Transverse colon (tissue), 4 donors: Measurements from ENCODE around the gene SLC4A4. TPM values are rescaled to one million over a fixed set of nuclear protein-coding genes. Genes with fewer than 3 reads are reported as not detected.

Experiments used
- DNase-seq: peaks from one replicate; pipeline ENCODE4 v3.0.0-alpha.2; 2019
- H3K27ac ChIP-seq, 4 donors: fragments of 200-600 bp; sonication (generic); 2 replicates each; pipeline ENCODE4 v1.5.1; 2016 to 2018; ENCODE audit warnings: inconsistent platforms in 4 of 4
- H3K27me3 ChIP-seq: fragments of 200-600 bp; sonication (generic); 2 replicates; pipeline ENCODE4 v1.5.1; 2017; ENCODE audit warnings: inconsistent platforms
- H3K36me3 ChIP-seq, 4 donors: fragments of 200-600 bp; sonication (generic); 2 replicates each; pipeline ENCODE4 v1.5.1; 2017 to 2019; ENCODE audit warnings: inconsistent platforms in 4 of 4
- H3K4me1 ChIP-seq, 4 donors: fragments of 200-600 bp; sonication (generic); 2 replicates each; pipeline ENCODE4 v1.5.1; 2017 to 2020; ENCODE audit warnings: inconsistent platforms in 4 of 4
- H3K4me3 ChIP-seq, 4 donors: fragments of 200-600 bp; sonication (generic); 1 replicate in 1 of 4; 2 replicates in 3 of 4; pipeline versions ENCODE4 v1.5.1 to v1.6.1; 2017 to 2019; ENCODE audit warnings: inconsistent platforms in 4 of 4
- H3K9me3 ChIP-seq, 2 donors: fragments of 200-600 bp; sonication (generic); 2 replicates each; pipeline ENCODE4 v1.5.1; 2017 to 2019; ENCODE audit warnings: inconsistent platforms in 2 of 2
- CTCF ChIP-seq, 5 experiments: fragments of 200-600 bp in 3 of 5; fragments of 450-650 bp in 2 of 5; sonication (generic) in 3 of 5; IDR thresholded peaks; 1 replicate in 2 of 5; 2 replicates in 3 of 5; pipeline ENCODE4 v1.5.1; 2016 to 2017; ENCODE audit warnings: antibody characterized with exemption in 5 of 5, inconsistent platforms in 3 of 5, mild to moderate bottlenecking in 2 of 5, moderate library complexity in 1 of 5
- EP300 ChIP-seq: sonication (generic); formaldehyde crosslinking; IDR thresholded peaks from one replicate; pipeline ENCODE4 v1.6.1; 2017; ENCODE audit warnings: antibody characterized with exemption, low read depth
- POLR2A ChIP-seq: fragments of 450-650 bp; IDR thresholded peaks from one replicate; pipeline ENCODE4 v1.6.1; 2016; ENCODE audit warnings: antibody characterized with exemption, mild to moderate bottlenecking, moderate library complexity
- POLR2AphosphoS5 ChIP-seq, 3 donors: sonication (generic); formaldehyde crosslinking; IDR thresholded peaks; one replicate each; pipeline ENCODE4 v1.6.1; 2016; ENCODE audit warnings: antibody characterized with exemption in 3 of 3
- WGBS, 2 donors: methylation state at CpG; one replicate each; pipeline ENCODE4 v1.1.5; 2018; ENCODE audit warnings: low coverage in 1 of 2; 5-methylcytosine and 5-hydroxymethylcytosine counted together
- in situ Hi-C, 4 donors: fragments of 200-750 bp; cut with MboI; loops; one replicate each; pipeline versions ENCODE4 v1.15.0 to v1.15.1; 2017; ENCODE audit warnings: low sequenced_read_pairs in 3 of 4, low pct_ligation_motif_present in 1 of 4, low pct_unique_long_range_greater_than_20kb in 1 of 4
- intact Hi-C: fragments of 100-400 bp; cut with DNase I; formaldehyde crosslinking; loops from one replicate; pipeline ENCODE4 v1.15.1; 2023; ENCODE audit warnings: low total_unique reads
- total RNA-seq, 4 donors: library from RNA; depleted of rRNA; stranded (reverse); fragments of >200 nt; gene quantifications; one replicate each; pipeline ENCODE4 v1.1.0, GENCODE V29; 2016

SLC4A4 gene
- total RNA-seq, 4 donors from 2014 or later: 91.7 to 182 (median 134) TPM

GRCh38 chr4:71366766-71367165, 27.9 kb downstream of the SLC4A4 start:
- no peaks in the 10 kb centered on the region for H3K27me3 ChIP-seq
- no peaks in the 10 kb centered on the region for H3K9me3 ChIP-seq
- no peaks in the 10 kb centered on the region for H3K36me3 ChIP-seq
- DNase-seq: no peak
- H3K4me1 ChIP-seq: no peaks in the 10 kb centered on the region
- no peak for TF ChIP-seq POLR2AphosphoS5 (IDR thresholded peaks at IDR 0.05)
- no peak for TF ChIP-seq POLR2A
- no peak for TF ChIP-seq EP300
- TF ChIP-seq CTCF (IDR thresholded peaks at IDR 0.05): no peak
- no peak overlapping the region for H3K27ac ChIP-seq
- 87 to 92% methylated on average over 3 of the region's 3 CpGs for WGBS, 2 donors
- H3K4me3 ChIP-seq: no peak overlapping the region
- intact Hi-C loops (no loop called here), in situ Hi-C loops (no loop called here)

DNA sequence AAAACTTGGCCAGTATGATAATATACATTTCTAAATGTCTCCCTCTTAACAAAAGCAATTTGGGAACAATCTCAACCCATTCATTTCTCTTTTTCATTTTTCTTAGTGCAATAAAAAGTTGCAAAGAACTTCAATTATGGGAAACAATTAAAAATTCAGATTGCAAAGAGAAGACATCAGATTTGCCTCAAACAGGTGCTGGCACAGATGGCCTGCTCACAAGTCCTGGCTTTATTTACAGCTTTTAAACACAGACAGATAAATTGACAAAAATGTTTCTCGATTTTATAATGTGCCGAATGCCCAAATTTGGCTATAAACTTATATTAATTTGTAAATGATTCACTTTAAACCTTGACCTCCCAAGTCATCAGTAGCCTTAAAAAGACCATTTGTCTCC, 28.7 kb downstream of the SLC4A4 start:
- DNase-seq: no peak
- intact Hi-C loops (no loop called here), in situ Hi-C loops (no loop called here)
- H3K27ac ChIP-seq: no peak overlapping the region
- H3K4me3 ChIP-seq: no peak overlapping the region
- no peaks in the 10 kb centered on the region for H3K36me3 ChIP-seq
- TF ChIP-seq POLR2A: no peak
- no peak for TF ChIP-seq EP300
- no peak for TF ChIP-seq POLR2AphosphoS5 (IDR thresholded peaks at IDR 0.05)
- no peak for TF ChIP-seq CTCF (IDR thresholded peaks at IDR 0.05)
- H3K9me3 ChIP-seq: no peaks in the 10 kb centered on the region
- H3K4me1 ChIP-seq: no peaks in the 10 kb centered on the region
- 85 to 92% methylated on average over 2 of the region's 2 CpGs for WGBS, 2 donors
- no peaks in the 10 kb centered on the region for H3K27me3 ChIP-seq

DNA sequence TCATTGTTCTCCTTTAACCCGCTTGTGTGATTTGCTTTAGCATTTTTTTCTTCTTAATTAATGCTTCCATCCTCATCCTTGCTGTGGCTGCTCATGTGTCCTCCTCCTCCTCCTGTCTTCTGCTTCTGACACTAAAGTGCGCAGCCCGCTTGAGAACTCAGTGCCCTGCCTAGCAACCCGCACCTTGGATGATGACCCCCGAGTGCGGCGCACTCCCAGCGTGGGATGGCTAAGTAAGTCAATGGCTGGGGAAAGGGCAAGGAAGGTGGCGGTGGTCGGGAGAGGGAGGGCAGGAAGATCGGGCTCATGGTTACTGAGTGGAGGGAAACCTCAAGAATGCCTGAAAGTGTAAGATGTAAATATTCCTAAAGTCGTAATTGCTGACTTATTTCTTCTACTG, 30.1 kb downstream of the SLC4A4 start:
- DNase-seq: no peak
- in situ Hi-C loops: no loop called here
- Histone ChIP-seq H3K36me3 (no peaks in the 10 kb centered on the region), H3K4me3 (no peak overlapping the region), H3K4me1 (no peaks in the 10 kb centered on the region), H3K27me3 (no peaks in the 10 kb centered on the region), H3K9me3 (no peaks in the 10 kb centered on the region), H3K27ac (no peak overlapping the region)
- intact Hi-C loops: no loop called here
- 93 to 95% methylated on average over 9 to 12 of the region's 12 CpGs for WGBS, 2 donors
- no peak for TF ChIP-seq EP300
- TF ChIP-seq CTCF (IDR thresholded peaks at IDR 0.05): no peak
- no peak for TF ChIP-seq POLR2A
- no peak for TF ChIP-seq POLR2AphosphoS5 (IDR thresholded peaks at IDR 0.05)

GRCh38 chr4:71369536-71369935, 30.7 kb downstream of the SLC4A4 start:
- H3K4me1 ChIP-seq: no peaks in the 10 kb centered on the region
- no peak for TF ChIP-seq POLR2A
- TF ChIP-seq POLR2AphosphoS5 (IDR thresholded peaks at IDR 0.05): no peak
- no peak for TF ChIP-seq CTCF (IDR thresholded peaks at IDR 0.05)
- no peak for TF ChIP-seq EP300
- in situ Hi-C loops (no loop called here), intact Hi-C loops (no loop called here)
- H3K4me3 ChIP-seq: no peak overlapping the region
- no peaks in the 10 kb centered on the region for H3K27me3 ChIP-seq
- no peaks in the 10 kb centered on the region for H3K36me3 ChIP-seq
- H3K9me3 ChIP-seq: no peaks in the 10 kb centered on the region
- DNase-seq: no peak
- H3K27ac ChIP-seq: no peak overlapping the region
